HG02763 (cell line): ENCODE measurements around the gene PARVG.
"Not testable (repeated sequence)": the region's sequence is repeated elsewhere in the genome, so short reads cannot be mapped to it uniquely, and the experiment has no call there.

Source experiments
- ATAC-seq: cut with Tn5 transposase; IDR thresholded peaks from one replicate; pipeline ENCODE4 v1.9.1; 2021; ENCODE audit warnings: mild to moderate bottlenecking, moderate library complexity; ENCODE audit not compliant: unreplicated experiment

PARVG gene

DNA sequence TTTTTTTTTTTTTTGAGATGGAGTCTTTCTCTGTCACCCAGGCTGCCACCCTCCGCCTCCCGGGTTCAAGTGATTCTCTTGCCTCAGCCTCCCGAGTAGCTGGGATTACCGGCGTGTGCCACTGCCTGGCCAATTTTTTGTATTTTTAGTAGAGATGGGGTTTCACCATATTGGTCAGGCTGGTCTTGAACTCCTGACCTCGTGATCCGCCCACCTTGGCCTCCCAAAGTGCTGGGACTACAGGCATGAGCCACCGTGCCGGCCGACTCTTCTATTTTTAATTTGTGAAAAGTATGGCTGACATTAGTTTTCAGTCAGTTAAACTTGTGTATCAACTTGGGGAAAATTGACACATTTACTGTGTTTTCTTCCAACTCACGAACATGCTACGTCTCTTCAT is 53.6 kb downstream of the PARVG start:
- not testable (repeated sequence) for ATAC-seq

DNA sequence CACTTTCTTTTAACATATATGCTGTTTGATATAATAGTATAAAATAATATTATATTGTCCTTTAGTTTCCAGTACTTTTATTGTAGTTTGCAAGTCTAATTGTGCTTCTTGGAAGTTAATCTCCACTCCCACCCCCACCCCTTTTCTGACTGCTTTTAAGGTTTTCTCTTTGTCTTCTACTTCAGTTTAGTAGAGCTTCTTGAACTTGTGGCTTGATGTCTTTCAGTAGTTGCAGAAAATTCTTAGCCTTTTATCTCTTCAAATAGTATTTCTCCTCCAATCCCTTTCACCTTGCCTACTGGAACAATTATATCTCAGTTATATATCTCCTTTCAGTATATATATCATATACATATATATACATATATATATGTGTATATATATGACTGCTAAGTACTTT is 56.6 kb downstream of the PARVG start:
- ATAC-seq: no peak

DNA sequence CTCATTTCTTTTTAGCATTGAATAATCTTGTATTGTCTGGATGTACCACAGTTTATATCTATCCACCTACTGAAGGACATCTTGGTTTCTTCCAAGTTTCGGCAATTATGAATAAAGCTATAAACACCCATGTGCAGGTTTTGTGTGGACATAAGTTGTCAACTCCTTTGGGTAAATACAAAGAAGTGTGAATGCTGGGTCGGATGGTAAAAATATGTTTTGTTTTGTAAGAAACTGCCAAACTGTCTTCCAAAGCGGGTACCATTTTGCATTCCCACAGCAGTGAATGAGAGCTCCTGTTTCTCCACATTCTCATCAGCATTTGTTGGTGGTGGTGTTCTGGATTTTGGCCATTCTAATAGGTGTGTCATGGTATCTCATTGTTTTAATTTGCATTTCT is 60.4 kb downstream of the PARVG start:
- ATAC-seq: not testable (repeated sequence)

DNA sequence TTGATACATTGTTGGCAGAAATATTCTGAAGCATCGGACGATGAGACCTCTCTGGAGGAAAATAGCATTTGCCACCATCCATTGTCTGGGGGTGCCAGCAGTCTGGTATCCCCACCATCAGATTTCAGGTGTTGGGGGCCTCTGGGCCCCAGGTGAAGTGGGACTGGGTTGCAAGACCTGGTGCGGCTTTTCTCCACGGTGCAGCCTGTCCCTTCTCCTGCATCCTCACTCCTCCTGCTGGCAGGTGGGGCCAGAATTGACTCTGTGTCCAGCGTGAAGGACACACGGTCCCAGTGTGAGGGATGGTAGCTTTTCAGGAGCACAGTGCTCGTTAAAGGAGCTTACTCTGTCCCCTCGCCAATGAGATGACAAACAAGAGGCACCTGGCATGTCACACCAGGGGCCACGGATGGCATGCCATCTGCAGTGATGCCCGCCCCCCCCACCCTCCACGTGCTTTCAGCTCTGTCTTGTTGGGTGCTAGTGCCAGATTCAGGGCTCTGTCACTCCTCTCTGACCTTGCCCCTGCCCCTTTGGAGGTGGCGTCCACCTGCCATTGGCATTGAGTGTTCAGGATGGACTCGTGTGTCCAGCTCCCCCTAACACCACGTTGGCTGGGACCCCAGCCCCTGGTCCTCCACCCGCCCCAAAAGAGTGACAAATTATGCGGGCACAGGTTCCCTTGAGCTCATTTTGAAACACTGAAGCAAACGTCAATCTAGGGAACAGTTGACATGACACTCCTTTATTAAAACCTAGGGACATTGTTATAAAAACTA is 62.4 kb downstream of the PARVG start:
- no peak for ATAC-seq

DNA sequence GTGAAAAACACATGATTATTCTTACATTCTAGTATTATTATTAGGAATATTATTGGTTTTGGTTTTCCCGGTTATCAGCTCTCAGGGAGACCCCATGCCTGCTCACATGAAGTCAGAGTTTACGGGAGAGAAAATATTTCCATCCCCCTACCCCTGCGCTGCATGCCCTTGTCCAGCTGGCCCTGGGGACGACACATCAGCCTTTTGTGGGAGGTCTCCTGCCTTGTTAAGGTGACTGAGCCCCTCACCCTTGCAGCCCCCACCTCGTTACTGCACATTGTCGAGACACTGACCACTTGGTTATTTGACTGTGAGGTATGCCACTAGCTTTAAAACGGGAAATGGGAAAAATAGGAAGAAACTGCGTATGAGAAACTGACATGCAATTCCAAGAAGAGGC is 63.0 kb downstream of the PARVG start:
- ATAC-seq: no peak

DNA sequence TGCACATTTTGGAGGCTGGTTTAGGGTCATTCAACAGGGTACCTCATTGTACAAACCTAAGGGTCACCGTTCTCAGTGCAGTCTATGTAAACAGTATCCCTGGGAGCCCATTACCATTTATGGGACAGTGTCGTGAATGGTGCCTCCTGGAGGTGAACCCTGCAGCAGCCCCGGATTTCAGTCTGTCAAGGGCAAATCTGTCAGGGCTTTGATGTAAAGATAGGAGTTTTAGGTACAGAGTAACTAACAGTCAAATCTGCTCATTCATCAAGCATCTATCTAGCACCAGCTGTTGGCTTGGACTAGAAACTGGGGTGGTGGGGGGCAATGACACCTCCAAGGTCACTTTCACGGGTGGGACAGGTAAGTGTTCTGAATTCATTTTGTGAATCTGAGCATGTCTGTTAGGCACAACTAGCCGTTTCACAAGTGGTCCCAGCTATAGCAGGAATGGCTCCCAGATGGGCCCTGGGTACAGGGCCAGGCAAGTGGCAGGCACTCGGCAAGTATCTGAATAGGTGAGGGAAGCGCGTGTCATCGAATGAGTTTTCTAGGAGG is 63.6 kb downstream of the PARVG start:
- ATAC-seq: no peak

DNA sequence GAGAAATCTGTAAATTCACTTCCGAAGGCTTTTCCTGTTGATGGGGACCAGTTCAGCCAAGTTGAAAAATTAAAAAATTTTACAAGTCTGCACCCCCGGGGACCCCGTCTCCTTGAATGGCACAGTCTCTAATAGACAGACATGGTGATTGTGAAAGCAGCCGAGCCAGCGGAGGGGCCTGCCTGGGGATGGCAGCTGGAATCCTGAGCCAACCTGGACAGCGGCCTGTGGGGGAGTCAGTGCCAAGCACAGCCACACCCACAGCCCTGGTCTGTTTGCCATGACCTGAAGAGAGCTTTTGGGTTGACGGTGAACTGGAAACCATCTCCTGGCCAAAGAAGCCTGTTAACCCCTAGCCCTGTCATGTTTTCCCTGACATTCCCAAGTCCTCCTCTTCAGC is 64.7 kb downstream of the PARVG start:
- ATAC-seq: no peak

DNA sequence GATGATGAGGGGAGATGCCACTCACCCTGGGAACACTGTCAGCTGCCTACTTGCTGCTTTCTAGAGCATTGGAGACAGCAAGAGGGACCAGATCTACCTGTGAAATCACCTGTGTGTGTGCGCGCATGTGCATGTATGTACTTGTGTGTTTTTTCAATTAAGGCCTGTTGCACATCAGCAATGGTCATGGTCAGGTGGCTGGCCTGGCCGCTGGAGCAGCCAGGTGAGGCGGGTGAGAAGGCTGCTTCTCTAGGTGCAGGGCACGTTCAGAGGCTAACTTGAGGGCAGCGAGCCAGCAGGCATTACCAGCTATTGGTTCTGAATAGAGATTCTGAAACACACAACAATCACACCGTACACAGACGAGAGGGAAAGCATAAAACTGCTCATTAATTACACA is 65.1 kb downstream of the PARVG start:
- ATAC-seq: no peak

DNA sequence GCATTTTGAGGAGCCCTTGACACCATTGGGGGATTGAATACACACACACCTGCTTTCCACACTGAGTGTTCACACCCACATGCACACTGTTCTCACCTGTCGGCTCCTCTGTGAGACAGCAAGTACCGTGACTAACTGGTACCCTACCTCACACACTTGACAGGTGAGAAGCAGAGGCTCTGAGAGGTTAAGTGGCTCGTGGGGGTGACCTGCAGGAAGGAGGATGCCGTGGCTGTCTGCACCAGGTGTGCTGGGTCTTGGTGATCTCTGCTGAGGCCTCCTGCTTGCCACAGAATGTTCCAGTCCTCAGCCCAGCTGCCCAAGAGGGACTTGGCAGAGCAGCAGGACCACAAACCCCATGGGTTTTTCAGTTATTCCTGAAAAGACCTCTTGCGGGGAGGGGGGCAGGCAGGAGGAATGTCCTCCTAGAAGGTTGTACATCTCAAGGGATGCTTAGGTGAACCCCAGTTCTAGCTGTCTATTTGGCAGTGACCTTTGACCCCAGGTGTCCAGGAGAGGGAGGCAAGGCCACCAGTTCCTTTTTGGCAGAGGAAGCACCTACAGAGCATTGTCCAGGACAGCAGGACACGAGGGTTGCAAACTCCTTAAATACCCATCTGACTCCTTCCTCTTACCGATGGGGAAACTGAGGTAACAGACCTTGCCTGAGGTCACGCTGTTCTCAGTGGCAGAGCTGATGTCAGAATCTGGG is 66.0 kb downstream of the PARVG start:
- ATAC-seq: no peak

DNA sequence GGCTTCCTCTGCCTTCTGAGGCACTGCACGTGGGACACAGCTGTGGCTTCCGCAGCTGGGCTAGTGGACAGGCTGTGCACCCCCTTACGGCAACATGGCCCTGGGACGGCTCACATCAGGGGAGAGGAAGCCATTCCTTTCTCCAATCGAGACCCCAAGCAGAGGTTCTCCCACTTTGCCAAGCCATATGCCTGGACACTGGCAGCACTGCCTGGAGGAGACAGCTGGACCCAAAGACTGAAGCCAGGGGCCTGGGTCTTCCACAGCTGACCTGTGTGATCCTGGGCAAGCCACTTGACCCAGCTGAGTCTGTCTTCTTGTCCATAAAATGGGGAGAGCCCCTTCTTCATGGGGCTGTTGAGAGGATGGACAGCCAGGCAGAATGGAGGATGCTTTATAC is 66.6 kb downstream of the PARVG start:
- no peak for ATAC-seq

DNA sequence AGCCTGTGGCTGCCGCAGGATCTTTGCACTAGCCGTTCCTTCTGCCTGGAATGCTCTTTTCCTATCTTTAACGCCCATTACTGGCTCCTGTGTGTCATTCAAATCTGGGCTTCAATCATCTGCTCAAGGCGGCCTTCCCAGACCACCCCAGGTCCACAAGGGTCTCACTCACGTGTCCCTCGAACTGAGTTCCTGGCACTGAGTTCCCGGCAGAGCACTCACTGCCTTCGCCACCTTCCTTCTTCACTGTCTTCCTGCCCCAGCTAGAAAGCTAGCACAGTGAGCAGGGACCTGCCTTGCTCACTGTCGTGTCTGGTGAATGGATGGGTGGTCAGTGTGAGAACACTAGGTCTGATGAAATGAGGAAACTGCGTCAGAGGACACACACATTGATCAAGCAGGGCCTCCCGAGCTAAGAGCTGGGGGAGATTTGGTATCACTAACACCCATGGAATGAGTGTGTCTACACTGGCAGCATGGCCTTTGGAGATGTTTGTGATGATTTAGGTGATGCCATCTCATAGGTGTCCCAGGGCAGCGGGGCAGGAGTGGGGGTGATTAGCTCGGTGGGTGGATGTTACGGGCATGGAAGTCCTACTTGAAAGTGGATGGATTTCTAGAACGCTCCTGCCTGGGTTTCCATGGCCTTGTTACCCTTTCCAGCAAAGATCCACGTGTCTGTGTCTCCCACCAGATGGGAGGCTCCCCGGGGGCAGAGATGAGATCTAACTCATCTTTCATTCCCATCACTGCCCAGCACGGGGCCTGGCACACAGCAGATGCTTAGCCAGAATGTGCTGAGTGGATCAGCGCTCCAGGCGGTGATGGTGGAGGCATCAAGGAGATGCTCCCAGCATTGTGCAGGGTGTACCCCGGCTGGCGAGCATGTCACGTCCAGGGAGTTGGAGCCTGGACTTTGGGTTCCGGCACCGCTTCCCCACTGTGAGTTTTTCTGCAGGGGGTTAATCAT is 67.5 kb downstream of the PARVG start:
- ATAC-seq: no peak

DNA sequence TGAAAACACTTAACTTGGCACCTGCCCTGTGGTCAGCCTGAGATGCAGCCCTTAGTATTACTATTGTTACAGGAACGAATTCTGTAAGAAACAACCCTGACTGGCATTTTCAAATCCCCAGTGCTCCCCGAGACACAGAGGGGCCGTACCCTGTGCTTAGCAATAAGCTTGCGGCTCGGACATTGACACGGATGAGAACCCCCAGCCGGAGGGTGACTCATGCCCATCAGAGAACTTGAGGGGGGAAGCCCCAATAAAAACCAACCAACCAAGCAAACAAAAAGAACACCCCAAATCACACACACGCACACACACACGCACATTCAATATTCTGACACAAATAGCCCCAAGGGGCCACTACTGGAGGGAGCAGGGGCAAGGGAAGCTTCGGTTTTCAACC is 68.2 kb downstream of the PARVG start:
- ATAC-seq: no peak

DNA sequence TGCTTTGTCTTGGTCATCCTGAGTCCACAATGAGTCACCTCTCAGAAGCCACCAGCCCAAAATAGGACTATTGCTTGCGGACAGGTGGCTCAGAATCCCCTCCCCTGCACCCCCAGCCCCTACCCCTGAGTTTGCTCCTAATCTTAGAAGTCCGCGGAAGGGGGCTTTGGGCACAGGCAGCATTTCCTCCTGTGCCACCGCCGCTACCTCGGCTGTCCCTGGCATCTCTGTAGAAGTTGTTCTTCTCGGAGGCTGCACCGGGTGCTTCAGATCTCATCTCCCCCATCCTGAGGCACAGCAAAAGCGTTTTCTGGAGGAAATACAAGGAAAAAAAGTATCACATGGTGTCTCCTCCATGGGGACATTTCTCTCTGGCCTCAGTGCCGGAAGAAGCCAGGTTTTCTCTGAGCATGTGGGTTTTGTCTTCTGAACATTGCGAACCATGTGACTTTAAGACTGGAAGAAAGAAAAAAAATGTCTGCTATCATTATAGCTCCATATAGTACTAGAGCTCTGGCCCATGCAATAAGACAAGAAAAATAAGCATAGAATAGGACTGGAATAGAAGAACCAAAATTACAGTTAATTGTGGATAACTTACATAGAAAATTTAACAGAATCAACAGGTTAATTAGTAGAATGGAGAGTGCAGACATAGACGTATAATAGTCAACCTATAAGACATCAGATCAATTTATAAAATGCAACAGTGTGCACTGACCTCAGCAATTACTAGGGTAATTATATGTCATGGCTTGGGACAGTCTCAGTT is 68.8 kb downstream of the PARVG start:
- ATAC-seq: no peak

DNA sequence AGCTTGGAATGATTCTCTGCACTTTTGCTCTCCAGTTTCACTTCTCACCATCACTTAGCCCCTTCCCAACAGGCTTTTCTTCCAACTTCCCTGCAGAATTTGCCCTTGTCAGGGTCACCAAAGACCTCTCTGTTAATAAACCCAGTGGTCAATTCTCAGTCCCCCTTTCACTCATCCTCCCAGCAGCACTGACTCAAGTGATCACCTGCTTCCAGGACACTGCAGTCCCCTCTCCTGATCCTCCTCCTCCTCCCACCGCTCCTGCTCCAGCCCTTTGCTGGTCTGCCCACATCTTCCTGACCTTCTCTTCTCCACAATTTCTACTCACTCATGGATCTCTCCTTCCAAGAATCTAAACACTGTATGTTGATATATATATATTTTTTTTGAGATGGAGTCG is 74.1 kb downstream of the PARVG start:
- ATAC-seq: no peak

DNA sequence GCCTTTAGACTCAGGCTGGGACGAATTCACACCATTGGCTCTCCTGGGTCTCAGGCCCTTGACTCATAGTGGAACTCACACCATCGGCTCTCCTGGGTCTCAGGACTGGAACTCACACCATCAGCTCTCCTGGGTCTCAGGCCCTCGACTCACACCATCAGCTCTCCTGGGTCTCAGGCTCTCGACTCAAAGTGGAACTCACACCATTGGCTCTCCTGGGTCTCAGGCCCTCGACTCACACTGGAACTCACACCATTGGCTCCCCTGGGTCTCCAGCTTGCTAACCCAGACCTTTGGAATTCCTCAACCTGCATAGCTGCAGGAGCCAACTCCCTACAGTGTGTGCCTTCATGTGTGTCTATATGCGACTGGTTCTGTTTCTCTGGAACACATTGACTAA is 75.4 kb downstream of the PARVG start:
- ATAC-seq: no peak

DNA sequence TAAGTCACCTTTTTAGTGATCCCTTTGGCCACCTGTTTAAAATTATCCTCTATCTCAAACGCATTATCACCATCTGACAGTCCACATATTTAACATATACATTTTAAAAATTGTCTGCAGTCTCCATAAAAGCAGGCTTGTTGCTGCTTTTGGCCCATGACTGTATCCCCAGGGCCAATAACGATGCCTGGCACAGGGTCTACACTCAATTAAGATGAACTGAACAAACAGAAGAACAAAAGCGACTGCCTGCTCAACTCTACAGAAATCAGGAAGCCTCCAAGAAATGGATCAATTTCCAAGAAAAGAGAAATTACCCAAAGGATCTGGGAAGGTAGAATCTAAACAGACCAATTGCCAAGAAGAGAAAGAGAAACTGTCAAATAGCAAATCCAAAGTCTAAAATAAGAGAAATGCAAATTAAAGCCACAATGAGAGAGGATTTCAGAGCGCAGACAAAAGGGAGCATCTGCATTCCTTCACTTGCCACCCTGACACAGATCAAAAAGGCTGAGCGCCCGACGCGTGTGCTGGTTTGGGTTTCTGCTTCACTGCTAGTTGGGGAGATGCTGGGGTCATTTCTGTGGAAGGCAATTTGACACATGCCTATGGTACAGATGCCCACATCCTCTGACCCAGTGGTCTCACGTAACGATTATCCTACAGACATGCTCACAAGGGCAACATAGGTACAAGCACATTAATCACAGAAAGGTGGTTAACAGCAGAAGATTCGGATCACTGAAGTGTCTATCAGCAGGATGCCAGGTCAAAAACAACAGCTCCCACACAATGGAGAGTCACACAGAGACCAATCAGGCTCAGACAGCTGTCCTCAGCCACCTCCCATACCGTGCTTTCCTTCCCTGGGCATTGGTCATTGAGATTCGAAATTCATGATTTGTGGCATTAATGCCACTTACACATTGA is 76.1 kb downstream of the PARVG start:
- ATAC-seq: no peak
